ENCODE data around the gene THOC1. TPM values are rescaled to one million over a fixed set of nuclear protein-coding genes. Genes with fewer than 3 reads are reported as not detected.

The THOC1 gene
- polyA plus RNA-seq, 1 of the 3 experiments (the other 2 are of a cell fraction), result 12.3 TPM

DNA sequence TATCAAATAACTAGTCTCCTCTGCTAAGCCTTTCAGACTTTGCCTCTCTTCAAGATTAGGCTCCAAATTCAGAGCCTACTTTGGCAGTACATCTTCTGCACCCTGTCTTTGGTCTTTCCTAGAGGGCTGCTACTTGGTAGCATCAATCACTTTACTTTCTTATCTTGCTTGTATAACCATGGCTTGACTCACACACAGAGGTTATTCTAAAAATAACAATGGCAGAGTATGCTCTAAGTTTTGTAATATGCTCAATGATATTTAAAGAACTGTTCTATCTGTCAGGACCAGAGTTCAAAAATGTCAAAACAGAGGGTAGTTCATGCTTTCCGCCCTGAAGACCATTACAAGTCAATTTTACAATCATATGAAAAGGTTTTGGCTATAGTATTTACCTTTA is 27.7 kb downstream of the THOC1 start (continued):
- TF ChIP-seq, protein P1, sequence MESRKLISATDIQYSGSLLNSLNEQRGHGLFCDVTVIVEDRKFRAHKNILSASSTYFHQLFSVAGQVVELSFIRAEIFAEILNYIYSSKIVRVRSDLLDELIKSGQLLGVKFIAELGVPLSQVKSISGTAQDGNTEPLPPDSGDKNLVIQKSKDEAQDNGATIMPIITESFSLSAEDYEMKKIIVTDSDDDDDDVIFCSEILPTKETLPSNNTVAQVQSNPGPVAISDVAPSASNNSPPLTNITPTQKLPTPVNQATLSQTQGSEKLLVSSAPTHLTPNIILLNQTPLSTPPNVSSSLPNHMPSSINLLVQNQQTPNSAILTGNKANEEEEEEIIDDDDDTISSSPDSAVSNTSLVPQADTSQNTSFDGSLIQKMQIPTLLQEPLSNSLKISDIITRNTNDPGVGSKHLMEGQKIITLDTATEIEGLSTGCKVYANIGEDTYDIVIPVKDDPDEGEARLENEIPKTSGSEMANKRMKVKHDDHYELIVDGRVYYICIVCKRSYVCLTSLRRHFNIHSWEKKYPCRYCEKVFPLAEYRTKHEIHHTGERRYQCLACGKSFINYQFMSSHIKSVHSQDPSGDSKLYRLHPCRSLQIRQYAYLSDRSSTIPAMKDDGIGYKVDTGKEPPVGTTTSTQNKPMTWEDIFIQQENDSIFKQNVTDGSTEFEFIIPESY (IDR thresholded peaks at IDR 0.05; ENCODE audit: borderline replicate concordance, low read depth), result no peak
- TF ChIP-seq, protein P2, sequence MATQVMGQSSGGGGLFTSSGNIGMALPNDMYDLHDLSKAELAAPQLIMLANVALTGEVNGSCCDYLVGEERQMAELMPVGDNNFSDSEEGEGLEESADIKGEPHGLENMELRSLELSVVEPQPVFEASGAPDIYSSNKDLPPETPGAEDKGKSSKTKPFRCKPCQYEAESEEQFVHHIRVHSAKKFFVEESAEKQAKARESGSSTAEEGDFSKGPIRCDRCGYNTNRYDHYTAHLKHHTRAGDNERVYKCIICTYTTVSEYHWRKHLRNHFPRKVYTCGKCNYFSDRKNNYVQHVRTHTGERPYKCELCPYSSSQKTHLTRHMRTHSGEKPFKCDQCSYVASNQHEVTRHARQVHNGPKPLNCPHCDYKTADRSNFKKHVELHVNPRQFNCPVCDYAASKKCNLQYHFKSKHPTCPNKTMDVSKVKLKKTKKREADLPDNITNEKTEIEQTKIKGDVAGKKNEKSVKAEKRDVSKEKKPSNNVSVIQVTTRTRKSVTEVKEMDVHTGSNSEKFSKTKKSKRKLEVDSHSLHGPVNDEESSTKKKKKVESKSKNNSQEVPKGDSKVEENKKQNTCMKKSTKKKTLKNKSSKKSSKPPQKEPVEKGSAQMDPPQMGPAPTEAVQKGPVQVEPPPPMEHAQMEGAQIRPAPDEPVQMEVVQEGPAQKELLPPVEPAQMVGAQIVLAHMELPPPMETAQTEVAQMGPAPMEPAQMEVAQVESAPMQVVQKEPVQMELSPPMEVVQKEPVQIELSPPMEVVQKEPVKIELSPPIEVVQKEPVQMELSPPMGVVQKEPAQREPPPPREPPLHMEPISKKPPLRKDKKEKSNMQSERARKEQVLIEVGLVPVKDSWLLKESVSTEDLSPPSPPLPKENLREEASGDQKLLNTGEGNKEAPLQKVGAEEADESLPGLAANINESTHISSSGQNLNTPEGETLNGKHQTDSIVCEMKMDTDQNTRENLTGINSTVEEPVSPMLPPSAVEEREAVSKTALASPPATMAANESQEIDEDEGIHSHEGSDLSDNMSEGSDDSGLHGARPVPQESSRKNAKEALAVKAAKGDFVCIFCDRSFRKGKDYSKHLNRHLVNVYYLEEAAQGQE (IDR thresholded peaks at IDR 0.05; ENCODE audit: low read depth, low read length), result no peak
- no peak for TF ChIP-seq SIN3A (IDR thresholded peaks at IDR 0.05; ENCODE audit: borderline replicate concordance, low read depth, low read length)

DNA sequence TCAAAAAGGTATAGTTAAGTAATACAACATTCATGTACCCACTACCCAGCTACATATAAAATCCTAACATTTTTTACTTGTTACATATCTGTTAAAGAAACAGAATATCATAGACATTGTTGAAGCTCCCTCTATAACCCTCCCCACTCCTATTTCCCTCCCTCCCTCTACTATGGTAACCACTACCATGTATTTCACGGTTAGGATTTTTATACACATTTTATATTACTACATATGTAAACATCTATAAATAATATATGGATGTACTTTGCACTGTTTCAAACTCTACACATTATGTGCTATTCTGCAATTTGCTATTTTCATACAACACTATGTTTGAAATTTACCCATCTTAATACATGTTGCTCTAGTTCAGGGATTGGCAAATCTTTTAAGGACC is 36.3 kb downstream of the THOC1 start:
- Histone ChIP-seq H3K27ac (ENCODE audit: low read depth in 2 of 2, low read length in 1 of 2) (no peak overlapping the region), H2AFZ (ENCODE audit: low read depth) (no peak overlapping the region), H3F3A (replicated peaks; ENCODE audit: insufficient read depth) (peaks cover 3% of the 10 kb centered on the region), H3K4me2 (no peak overlapping the region), H3K9me2 (no peaks in the 10 kb centered on the region), H3K4me3 (ENCODE audit: low read depth in 2 of 2, low read length in 1 of 2) (no peak overlapping the region), H3K9ac (no peak overlapping the region), H4K20me1 (ENCODE audit: insufficient read depth) (no peaks in the 10 kb centered on the region), H3K36me3 (replicated peaks in 1 of 2; ENCODE audit: control insufficient read depth in 1 of 2, insufficient read depth in 2 of 2, low read length in 1 of 2) (peaks cover 3 to 17% of the 10 kb centered on the region in 2 experiments), H3K79me2 (ENCODE audit: insufficient read depth) (no peaks in the 10 kb centered on the region), H3K9me3 (no peaks in the 10 kb centered on the region), H3K4me1 (ENCODE audit: control insufficient read depth in 1 of 2, insufficient read depth in 2 of 2, low read depth in 1 of 2, low read length in 1 of 2) (no peaks in the 10 kb centered on the region), H3K27me3 (ENCODE audit: insufficient read depth) (no peaks in the 10 kb centered on the region)
- ChIA-PET POLR2A (no interaction called here), CTCF (no interaction called here)
- WGBS (ENCODE audit: low lambda C conversion rate), result 97% methylated on average over 1 of the region's 1 CpG
- TF ChIP-seq, protein P3, sequence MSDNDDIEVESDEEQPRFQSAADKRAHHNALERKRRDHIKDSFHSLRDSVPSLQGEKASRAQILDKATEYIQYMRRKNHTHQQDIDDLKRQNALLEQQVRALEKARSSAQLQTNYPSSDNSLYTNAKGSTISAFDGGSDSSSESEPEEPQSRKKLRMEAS (IDR thresholded peaks at IDR 0.05; ENCODE audit: low read depth), result no peak
- TF ChIP-seq EP300 (IDR thresholded peaks at IDR 0.05; ENCODE audit: borderline replicate concordance in 1 of 2, low read depth in 1 of 2, low read length in 1 of 2) (no peak), CHD2 (IDR thresholded peaks at IDR 0.05; ENCODE audit: low read length, partially characterized antibody) (no peak), TAF1 (IDR thresholded peaks at IDR 0.05; ENCODE audit: borderline replicate concordance, low read depth, low read length) (no peak), SMC3 (IDR thresholded peaks at IDR 0.05; ENCODE audit: low read depth, low read length) (no peak), MXI1 (IDR thresholded peaks at IDR 0.05; ENCODE audit: low read depth, low read length) (no peak), RXRA (IDR thresholded peaks at IDR 0.05; ENCODE audit: borderline replicate concordance, low read depth) (no peak), MEF2A (IDR thresholded peaks at IDR 0.05; ENCODE audit: borderline replicate concordance, low read depth) (no peak), JUND (IDR thresholded peaks at IDR 0.05) (no peak), GATA2 (CRISPR knock-in tag; IDR thresholded peaks at IDR 0.05) (no peak), NFIC (IDR thresholded peaks at IDR 0.05; ENCODE audit: borderline replicate concordance) (no peak), TCF12 (IDR thresholded peaks at IDR 0.05) (no peak), RCOR1 (IDR thresholded peaks at IDR 0.05; ENCODE audit: low read length) (no peak), EZH2phosphoT487 (IDR thresholded peaks at IDR 0.05; ENCODE audit: borderline replicate concordance, low read depth) (no peak)
- TF ChIP-seq, protein P4, sequence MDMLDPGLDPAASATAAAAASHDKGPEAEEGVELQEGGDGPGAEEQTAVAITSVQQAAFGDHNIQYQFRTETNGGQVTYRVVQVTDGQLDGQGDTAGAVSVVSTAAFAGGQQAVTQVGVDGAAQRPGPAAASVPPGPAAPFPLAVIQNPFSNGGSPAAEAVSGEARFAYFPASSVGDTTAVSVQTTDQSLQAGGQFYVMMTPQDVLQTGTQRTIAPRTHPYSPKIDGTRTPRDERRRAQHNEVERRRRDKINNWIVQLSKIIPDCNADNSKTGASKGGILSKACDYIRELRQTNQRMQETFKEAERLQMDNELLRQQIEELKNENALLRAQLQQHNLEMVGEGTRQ (IDR thresholded peaks at IDR 0.05; ENCODE audit: borderline replicate concordance, low read depth, low read length), result no peak
- TF ChIP-seq, protein P5, sequence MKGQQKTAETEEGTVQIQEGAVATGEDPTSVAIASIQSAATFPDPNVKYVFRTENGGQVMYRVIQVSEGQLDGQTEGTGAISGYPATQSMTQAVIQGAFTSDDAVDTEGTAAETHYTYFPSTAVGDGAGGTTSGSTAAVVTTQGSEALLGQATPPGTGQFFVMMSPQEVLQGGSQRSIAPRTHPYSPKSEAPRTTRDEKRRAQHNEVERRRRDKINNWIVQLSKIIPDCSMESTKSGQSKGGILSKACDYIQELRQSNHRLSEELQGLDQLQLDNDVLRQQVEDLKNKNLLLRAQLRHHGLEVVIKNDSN (IDR thresholded peaks at IDR 0.05; ENCODE audit: borderline replicate concordance, low read depth), result no peak
- no peak for DNase-seq
